GM23338 (cell line): ENCODE results near the gene STOX1. TPM values are rescaled to one million over a fixed set of nuclear protein-coding genes. Genes with fewer than 3 reads are reported as not detected.

Experiments
- EZH2 ChIP-seq: fragments of 200-600 bp; sonication (generic); IDR thresholded peaks from one replicate; pipeline ENCODE4 v1.8.0; 2017; ENCODE audit warnings: antibody characterized with exemption, mild to moderate bottlenecking, low read depth; ENCODE audit not compliant: unreplicated experiment
- EZH2phosphoT487 ChIP-seq: fragments of 200-600 bp; sonication (generic); IDR thresholded peaks from one replicate; pipeline ENCODE4 v1.8.1; 2018; ENCODE audit warnings: antibody characterized with exemption; ENCODE audit not compliant: unreplicated experiment
- polyA plus RNA-seq: library from polyadenylated mRNA; unstranded; fragments of >200 nt; fragmentation: Nextera tagmentation; extraction: Ambion mirVana; gene quantifications from 2 replicates; pipeline ENCODE4 v1.2.1, GENCODE V29; 2016
- total RNA-seq: library from RNA; depleted of rRNA; stranded (reverse); fragments of >200 nt; shearing (Covaris generic); gene quantifications from 2 replicates; pipeline ENCODE4 v1.2.3, GENCODE V29; 2014
- TF ChIP-seq, protein P1 (sequence below): IDR thresholded peaks from one replicate; pipeline ENCODE4 v1.6.1; 2018; ENCODE audit warnings: antibody characterized with exemption; ENCODE audit not compliant: unreplicated experiment
- TF ChIP-seq, protein P2 (sequence below): fragments of 250-450 bp; sonication (Bioruptor Pico); IDR thresholded peaks from 2 replicates; pipeline ENCODE4 v1.5.0; 2020; ENCODE audit warnings: mild to moderate bottlenecking, moderate library complexity

Gene STOX1
- total and polyA plus RNA-seq, 2 experiments from 2014 or later = 1.6 to 2.2 TPM

DNA sequence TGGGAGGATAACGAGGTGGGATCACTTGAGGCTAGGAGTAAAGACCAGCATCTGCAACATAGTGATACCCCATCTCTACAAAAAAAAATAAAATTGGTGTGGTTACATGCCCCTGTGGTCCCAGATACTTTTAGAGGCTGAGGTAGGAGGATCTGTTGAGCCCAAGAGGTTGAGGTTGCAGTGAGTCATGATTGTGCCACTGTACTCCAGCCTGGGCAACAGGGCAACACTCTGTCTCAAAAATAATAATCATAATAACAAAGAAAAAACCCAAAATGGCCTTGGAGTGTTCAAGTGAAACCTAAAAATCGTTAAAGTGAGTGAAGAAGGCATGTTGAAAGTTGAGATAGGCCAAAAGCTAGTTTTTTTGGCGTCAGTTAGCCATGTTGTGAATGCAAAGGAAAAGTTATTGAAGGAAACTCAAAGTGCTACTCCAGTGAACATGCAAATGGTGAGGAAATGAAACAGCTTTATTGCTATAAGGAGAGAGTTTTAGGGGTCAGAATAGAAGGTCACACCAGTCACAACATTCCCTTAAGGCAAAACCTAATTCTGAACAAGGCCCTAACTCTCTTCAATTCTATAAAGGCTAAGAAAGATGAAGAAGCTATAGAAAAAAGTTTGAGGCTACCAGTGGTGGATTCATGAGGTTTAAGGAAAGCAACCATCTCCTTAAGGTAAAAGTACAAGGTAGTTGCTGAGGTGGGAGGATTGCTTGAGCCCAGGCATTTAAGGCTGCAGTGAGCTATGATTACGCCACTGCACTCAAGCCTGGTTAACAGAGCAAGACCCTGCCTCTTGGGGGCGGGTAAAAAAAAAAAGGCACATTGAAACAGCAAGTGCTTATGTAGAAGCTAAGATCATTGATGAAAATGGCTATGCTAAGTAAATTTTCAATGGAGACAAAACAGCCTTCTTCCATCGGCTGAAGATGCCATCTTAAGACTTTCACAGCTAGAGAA is 45.4 kb upstream of the STOX1 start (continued):
- TF ChIP-seq, protein P1, sequence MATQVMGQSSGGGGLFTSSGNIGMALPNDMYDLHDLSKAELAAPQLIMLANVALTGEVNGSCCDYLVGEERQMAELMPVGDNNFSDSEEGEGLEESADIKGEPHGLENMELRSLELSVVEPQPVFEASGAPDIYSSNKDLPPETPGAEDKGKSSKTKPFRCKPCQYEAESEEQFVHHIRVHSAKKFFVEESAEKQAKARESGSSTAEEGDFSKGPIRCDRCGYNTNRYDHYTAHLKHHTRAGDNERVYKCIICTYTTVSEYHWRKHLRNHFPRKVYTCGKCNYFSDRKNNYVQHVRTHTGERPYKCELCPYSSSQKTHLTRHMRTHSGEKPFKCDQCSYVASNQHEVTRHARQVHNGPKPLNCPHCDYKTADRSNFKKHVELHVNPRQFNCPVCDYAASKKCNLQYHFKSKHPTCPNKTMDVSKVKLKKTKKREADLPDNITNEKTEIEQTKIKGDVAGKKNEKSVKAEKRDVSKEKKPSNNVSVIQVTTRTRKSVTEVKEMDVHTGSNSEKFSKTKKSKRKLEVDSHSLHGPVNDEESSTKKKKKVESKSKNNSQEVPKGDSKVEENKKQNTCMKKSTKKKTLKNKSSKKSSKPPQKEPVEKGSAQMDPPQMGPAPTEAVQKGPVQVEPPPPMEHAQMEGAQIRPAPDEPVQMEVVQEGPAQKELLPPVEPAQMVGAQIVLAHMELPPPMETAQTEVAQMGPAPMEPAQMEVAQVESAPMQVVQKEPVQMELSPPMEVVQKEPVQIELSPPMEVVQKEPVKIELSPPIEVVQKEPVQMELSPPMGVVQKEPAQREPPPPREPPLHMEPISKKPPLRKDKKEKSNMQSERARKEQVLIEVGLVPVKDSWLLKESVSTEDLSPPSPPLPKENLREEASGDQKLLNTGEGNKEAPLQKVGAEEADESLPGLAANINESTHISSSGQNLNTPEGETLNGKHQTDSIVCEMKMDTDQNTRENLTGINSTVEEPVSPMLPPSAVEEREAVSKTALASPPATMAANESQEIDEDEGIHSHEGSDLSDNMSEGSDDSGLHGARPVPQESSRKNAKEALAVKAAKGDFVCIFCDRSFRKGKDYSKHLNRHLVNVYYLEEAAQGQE = no peak
- TF ChIP-seq, protein P2, sequence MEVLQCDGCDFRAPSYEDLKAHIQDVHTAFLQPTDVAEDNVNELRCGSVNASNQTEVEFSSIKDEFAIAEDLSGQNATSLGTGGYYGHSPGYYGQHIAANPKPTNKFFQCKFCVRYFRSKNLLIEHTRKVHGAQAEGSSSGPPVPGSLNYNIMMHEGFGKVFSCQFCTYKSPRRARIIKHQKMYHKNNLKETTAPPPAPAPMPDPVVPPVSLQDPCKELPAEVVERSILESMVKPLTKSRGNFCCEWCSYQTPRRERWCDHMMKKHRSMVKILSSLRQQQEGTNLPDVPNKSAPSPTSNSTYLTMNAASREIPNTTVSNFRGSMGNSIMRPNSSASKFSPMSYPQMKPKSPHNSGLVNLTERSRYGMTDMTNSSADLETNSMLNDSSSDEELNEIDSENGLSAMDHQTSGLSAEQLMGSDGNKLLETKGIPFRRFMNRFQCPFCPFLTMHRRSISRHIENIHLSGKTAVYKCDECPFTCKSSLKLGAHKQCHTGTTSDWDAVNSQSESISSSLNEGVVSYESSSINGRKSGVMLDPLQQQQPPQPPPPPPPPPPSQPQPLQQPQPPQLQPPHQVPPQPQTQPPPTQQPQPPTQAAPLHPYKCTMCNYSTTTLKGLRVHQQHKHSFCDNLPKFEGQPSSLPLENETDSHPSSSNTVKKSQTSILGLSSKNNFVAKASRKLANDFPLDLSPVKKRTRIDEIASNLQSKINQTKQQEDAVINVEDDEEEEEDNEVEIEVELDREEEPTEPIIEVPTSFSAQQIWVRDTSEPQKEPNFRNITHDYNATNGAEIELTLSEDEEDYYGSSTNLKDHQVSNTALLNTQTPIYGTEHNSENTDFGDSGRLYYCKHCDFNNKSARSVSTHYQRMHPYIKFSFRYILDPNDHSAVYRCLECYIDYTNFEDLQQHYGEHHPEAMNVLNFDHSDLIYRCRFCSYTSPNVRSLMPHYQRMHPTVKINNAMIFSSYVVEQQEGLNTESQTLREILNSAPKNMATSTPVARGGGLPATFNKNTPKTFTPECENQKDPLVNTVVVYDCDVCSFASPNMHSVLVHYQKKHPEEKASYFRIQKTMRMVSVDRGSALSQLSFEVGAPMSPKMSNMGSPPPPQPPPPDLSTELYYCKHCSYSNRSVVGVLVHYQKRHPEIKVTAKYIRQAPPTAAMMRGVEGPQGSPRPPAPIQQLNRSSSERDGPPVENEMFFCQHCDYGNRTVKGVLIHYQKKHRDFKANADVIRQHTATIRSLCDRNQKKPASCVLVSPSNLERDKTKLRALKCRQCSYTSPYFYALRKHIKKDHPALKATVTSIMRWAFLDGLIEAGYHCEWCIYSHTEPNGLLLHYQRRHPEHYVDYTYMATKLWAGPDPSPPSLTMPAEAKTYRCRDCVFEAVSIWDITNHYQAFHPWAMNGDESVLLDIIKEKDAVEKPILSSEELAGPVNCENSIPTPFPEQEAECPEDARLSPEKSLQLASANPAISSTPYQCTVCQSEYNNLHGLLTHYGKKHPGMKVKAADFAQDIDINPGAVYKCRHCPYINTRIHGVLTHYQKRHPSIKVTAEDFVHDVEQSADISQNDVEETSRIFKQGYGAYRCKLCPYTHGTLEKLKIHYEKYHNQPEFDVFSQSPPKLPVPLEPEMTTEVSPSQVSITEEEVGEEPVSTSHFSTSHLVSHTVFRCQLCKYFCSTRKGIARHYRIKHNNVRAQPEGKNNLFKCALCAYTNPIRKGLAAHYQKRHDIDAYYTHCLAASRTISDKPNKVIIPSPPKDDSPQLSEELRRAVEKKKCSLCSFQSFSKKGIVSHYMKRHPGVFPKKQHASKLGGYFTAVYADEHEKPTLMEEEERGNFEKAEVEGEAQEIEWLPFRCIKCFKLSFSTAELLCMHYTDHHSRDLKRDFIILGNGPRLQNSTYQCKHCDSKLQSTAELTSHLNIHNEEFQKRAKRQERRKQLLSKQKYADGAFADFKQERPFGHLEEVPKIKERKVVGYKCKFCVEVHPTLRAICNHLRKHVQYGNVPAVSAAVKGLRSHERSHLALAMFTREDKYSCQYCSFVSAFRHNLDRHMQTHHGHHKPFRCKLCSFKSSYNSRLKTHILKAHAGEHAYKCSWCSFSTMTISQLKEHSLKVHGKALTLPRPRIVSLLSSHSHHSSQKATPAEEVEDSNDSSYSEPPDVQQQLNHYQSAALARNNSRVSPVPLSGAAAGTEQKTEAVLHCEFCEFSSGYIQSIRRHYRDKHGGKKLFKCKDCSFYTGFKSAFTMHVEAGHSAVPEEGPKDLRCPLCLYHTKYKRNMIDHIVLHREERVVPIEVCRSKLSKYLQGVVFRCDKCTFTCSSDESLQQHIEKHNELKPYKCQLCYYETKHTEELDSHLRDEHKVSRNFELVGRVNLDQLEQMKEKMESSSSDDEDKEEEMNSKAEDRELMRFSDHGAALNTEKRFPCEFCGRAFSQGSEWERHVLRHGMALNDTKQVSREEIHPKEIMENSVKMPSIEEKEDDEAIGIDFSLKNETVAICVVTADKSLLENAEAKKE = no peak
- TF ChIP-seq EZH2 (no peak), EZH2phosphoT487 (no peak)
